GM19240 (cell line): ENCODE measurements around the gene SMARCAL1.
A peak's percentile ranks its signal among the peaks of the same experiment; 100 is the strongest.
"Not testable (repeated sequence)": the region's sequence is repeated elsewhere in the genome, so short reads cannot be mapped to it uniquely, and the experiment has no call there.

Experiments
- DNase-seq: peaks from one replicate; pipeline ENCODE4 v3.0.0; 2011; ENCODE audit warnings: low spot score; ENCODE audit not compliant: insufficient read length

The SMARCAL1 gene

GRCh38 chr2:216412022-216412999 lies at the start of gene SMARCAL1:
Gene SMARCAL1, plus strand, starts transcription at chr2:216412484. Its CDS starts 2,221 bp downstream, at chr2:216414705.
- DNase-seq = peak; percentile 58

GRCh38 chr2:216362730-216363129 lies 49.6 kb upstream of the SMARCAL1 start:
- no peak for DNase-seq

- no peak for DNase-seq
Observed at GRCh38 chr2:216363221-216363620, 49.1 kb upstream of the SMARCAL1 start.

GRCh38 chr2:216365518-216365917 lies 46.8 kb upstream of the SMARCAL1 start:
- DNase-seq = no peak

DNA sequence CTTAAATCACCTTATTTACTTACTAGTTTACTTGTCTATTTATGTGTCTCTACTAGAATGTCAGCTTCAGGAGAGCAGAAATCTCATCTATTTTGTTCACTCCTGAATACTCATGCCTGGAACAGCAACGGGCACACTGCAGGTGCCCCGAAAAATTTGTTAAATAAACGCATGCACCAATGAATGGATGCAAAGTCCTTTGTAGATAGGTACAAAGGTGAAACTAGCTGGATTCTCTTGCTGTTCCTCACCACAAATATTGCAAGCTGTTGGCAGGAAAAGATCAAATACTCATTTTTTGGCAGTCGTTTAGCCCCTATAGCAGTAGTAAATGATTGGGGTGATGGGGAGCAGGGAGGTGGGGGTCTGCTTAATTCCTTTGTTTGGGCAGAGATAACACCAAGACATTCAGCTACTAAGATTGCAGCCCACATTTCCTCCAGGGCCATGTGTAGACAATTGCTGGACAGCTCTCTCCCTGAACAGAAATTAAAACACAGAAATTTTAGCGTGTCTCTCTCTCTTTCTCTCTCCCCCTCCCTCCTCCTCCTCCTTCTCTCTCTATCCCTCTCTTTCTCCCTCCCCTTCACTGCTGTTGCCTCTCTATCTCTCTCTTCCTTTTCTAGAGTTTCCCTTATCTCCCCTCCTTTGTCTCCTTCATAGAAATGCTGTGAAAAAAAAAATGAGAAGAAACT lies 45.4 kb upstream of the SMARCAL1 start:
- DNase-seq = no peak

GRCh38 chr2:216369821-216370220 lies 42.5 kb upstream of the SMARCAL1 start:
- DNase-seq = no peak

- no peak for DNase-seq
Observed at GRCh38 chr2:216370961-216371712, 41.1 kb upstream of the SMARCAL1 start.

DNA sequence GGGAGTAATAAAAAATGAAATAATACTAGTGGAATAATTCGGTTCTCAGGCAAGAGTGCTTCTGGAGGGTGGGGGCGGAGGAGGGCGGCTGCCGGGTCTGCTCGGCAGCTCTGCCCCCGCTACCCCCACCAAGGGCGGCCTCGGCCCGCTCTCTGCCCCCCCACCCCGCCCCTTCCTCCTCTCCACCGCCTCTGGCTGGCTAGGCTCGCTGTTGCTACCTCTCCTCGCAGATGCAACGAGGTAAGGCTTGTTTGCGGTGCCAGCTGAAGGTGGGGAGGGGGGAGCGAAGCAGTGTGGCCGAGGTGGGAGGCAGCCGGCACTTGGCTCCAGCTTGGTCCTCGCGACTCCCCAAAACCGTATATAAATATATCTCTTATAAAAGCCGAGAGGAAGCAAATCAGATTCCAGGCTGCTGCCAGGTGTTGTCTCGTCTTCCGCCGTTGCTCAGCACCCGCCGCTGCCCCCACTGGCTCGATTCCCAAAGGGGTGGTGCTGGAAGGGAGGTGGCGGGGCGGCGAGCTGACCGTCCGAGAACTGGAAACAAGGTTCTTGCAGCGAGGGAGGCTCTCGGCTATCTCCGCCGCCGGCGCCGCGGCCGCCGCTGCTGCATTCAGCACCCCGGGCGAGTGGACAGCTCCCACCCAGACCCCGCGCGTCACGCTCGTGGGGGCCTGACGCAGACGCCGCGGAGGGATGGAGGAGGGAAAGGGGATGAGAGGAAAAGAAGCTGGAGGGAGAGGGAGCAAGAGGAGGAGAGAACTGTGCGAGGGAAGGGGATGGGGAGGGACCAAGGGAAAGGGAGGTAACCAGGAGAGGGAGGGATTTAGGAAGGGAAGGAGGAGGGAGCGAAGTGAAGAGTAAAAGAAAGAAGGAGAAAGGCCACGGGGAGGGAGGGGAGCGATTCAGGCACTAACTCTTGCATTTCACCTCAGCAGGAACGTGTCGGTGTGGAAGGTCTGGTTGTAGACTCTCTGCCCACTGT lies 40.3 kb upstream of the SMARCAL1 start, which contains the start of gene MARCHF4:
Gene MARCHF4 (minus strand): TSS at position 763 of the 982 bp plus-strand sequence. CDS start 2,223 bp downstream, outside the sequence.
- DNase-seq = peak; percentile 30

GRCh38 chr2:216372761-216373291 lies 39.5 kb upstream of the SMARCAL1 start:
- DNase-seq = no peak

DNA sequence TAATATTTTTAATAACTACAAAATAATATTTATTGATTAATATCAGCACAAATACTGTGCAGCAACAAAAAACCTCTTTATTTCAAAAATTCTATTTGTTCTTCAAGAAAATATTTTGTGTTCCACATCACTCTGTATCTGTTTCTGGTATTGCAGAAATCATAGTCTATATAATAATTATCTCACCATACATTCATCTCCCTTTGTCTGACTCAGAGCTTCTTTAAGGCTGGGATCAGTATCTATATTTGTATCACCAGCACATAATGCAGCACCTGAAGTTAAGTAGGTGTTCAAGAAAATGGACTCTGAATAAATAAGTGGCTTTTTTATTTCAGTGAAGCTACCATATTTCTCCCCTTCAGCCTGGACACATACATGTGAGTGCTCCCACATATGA lies 38.4 kb upstream of the SMARCAL1 start:
- DNase-seq = no peak

GRCh38 chr2:216375286-216375685 lies 37.0 kb upstream of the SMARCAL1 start:
- no peak for DNase-seq

- no peak for DNase-seq
Observed at GRCh38 chr2:216379977-216380376, 32.3 kb upstream of the SMARCAL1 start.

GRCh38 chr2:216384409-216384808 lies 27.9 kb upstream of the SMARCAL1 start:
- not testable (repeated sequence) for DNase-seq

DNA sequence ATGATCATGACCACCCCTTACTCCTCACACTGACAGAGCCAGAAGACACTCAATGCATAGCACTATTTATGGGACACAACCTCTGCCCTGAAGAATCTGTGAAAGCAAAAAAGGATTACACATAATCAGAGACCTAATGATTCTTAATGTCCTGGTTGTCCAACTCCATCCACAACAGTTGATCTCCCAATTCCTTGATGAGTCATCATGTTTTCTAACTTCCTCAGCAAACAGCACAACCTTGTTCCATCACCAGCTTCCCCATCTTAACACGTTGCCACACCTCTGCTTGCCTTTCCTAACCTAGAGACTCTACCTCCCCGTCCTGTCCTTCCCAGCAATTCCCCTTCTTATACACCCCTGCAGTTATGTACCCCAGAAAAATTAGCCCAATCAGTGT lies 26.8 kb upstream of the SMARCAL1 start:
- DNase-seq = no peak

- no peak for DNase-seq
Observed at GRCh38 chr2:216387262-216387661, 25.0 kb upstream of the SMARCAL1 start.

- no peak for DNase-seq
Observed at GRCh38 chr2:216388046-216388884, 24.0 kb upstream of the SMARCAL1 start.

GRCh38 chr2:216389570-216389969 lies 22.7 kb upstream of the SMARCAL1 start:
- DNase-seq = no peak

DNA sequence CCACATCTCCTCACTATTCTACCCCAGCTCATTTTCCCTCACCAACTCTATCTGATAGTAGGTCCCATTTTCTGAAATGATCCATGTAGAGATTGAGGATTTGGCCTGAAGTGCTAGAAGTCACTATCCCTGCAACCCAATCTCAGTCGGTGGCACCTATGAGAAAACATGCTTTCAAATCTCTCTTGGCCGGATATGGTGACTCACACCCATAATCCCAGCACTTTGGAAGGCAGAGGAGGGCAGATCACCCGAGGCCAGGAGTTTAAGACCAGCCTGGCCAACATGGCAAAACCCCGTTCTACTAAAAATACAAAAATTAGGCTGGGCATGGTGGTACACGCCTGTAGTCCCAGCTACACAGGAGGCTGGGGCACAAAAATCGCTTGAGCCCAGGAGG lies 20.9 kb upstream of the SMARCAL1 start:
- DNase-seq = no peak

DNA sequence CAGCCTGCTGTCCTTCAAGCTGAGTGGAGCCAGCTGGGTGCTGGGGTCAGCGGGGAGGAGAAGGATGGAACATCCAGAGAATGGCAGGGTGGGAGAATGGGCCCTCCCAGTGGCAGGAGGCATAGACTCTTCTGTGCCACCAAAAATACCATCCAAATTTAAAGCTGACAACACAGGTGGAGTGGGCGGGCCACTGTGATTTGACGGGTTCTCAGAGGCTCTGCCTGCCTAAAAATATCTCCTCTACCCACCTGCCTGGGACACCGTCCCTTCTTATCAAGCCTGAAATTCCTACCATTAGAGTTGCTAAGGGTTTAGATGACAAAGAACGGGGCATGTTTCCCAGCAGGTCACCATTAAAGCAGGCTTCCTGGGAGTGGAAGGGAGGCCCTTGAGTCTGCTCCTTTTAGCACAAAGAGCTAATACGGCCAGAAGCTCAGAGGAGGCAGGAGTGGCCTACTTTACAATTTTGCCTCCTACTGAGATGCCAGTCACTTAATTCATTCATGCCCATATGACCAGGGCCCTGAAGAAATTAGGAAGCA lies 20.2 kb upstream of the SMARCAL1 start:
- DNase-seq = no peak
